ENCODE results near the gene ZNF138.
"Not testable (repeated sequence)": the region's sequence is repeated elsewhere in the genome, so short reads cannot be mapped to it uniquely, and the experiment has no call there.

ZNF138 gene

DNA sequence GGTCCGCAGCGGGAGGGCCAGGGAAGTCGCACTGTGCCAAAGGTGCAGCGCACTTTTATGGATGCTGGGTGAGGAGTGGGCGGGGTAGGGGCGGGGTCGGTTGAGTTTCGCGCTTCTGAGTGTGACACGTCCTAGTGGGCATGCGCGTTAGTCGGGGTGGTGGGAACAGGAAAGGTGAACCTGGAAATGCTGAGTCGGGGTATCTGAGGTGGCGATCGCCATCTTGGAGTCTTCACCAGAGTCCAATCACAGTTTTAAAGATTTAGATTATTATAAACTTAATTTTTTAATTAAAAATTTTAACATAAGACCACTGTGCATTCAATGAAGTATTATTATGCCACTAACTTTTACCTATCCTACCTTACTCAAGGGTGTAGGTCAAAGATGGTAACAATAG is 45.7 kb downstream of the ZNF138 start:
- no peak for DNase-seq

- DNase-seq: no peak
These were observed 55.2 kb downstream of the ZNF138 start for GRCh38 chr7:64849250-64849923.

GRCh38 chr7:64849924-64850499 is 55.8 kb downstream of the ZNF138 start:
- DNase-seq: no peak

DNA sequence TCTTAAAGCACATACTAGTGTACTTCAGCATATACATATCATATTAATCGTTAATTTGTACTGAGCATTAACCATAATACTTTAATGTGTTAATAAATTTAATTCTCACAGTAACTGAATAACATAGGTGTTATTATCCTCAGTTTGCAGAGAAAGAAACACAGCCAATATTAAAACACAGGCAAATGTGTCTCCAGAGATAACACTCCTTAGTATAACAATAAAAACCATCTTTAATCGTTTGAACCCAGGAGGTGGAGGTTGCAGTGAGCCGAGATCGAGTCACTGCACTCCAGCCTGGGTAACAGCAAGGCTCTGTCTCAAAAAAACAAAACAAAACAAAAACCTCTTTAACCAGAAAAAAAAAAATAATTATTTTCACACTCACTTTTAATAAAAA is 59.5 kb downstream of the ZNF138 start:
- no peak for DNase-seq

- DNase-seq: no peak
These were observed 60.7 kb downstream of the ZNF138 start for GRCh38 chr7:64854969-64855368.

GRCh38 chr7:64863021-64863420 is 68.8 kb downstream of the ZNF138 start:
- no peak for DNase-seq

DNA sequence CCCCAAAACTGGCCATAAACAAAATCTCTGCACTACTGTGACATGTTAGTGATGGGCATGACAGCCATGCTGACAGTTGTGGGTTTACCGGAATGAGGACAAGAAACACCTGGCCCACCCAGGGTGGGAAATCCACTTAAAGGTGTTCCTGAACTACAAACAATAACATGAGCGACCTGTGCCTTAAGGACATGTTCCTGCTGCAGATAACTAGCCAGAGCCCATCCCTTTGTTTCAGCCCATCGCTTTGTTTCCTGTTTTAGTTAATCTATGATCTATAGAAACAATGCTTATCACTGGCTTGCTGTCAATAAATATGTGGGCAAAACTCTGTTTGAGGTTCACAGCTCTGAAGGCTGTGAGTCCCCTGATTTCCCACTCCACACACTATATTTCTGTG is 69.3 kb downstream of the ZNF138 start:
- DNase-seq: not testable (repeated sequence)

- DNase-seq: no peak
These were observed 69.7 kb downstream of the ZNF138 start for GRCh38 chr7:64863969-64864368.

GRCh38 chr7:64867863-64868440 is 73.7 kb downstream of the ZNF138 start:
- no peak for DNase-seq

DNA sequence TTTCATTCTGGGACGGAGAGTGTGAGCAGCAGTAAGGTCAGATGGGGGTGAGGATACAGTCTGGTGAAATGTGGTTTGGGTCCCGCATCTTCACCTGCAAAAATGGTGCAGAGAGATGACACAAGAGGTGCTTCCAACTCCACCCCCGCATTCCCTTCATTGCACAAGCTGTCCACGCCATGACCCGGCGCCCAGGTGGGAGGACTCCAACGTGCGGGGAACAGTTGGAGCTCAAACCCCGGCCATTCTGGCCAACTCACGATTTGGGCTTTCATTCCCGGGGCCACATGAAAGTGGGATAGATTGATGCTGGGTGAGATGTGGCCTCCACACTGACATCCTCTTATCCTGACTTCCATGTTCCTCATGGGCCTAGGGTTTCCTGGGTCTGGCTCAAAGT is 74.3 kb downstream of the ZNF138 start:
- no peak for DNase-seq

DNA sequence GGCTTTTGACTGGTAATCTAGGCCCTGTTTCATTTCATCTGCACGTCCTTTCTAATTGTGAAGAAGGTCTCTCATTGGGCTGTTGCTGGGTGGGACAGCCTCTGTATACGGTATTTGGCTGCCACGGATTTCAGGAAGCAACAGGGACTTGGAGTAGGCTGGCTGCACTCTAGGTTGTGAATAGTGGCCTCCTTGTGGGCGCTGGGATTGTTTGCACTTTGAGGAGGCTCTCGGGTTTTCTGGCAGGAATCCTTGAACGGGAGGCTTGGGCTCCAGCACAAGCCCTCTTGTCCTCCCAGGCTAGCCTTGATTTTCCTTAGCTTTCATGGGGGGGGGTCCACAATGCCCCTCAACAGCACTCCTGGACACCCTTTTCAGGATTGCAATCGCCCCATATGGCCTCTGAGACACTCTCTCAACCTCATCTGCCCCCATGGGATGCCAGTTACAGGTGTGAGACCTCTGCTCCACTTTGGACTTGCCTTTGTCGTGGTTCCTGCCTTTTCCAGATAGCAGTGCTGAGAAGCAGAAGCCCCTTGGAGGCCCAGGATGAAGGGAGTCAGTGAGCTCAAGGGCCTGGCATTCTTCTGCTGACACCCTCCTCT is 75.0 kb downstream of the ZNF138 start:
- no peak for DNase-seq

DNA sequence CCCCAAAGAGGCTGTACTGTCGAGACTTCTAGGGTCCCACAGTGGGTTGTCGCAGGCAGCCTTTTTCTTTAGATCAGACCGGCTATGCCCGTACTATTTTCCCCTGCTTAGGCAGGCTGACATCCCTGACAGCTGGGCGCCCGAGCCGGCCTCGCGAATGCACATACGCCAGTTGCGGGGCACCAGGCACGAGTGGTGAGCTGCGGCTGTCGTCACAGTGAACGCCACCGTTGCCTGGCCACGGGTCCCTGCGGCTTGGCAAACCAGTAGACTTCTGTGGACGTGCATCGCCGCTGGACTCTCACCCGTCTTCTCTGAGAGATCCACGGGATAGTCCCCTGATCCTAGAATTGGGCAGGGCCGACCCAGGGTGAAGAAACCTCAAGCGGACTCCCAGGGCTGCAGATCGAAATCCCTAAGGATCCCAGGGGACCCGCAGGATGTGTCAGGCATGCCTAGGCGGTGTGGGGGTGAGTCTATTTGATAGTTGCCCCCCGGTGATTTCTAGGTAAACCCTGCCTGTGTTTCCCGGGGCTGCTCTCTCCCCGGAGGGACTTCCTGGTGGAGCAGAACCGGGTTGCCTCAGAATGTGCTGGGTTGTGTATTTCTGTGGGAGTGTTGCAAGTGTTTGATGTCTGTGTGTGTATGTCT is 75.8 kb downstream of the ZNF138 start:
- DNase-seq: no peak

DNA sequence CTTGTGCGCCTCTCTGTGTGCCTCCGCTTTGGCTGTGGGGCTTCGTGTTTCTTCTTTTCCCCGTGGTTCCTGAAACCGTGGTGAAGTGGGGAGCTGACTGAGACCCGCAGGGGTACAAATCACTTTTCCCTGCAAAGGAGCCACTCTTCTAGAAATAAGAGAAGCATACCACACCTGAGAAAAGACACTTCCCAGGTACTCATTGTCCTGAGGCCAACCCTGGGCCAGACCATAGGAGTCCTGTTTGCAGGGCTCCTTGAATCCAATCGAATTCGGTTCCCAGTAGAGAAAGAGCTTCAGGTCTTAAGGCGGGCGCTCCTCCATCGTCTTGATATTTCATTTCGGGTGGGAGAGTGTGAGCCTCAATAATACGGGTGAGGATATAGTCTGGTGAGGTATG is 76.4 kb downstream of the ZNF138 start:
- no peak for DNase-seq

- DNase-seq: no peak
These were observed 77.5 kb downstream of the ZNF138 start for GRCh38 chr7:64871761-64872160.

GRCh38 chr7:64872351-64873154 is 78.3 kb downstream of the ZNF138 start:
- DNase-seq: no peak

DNA sequence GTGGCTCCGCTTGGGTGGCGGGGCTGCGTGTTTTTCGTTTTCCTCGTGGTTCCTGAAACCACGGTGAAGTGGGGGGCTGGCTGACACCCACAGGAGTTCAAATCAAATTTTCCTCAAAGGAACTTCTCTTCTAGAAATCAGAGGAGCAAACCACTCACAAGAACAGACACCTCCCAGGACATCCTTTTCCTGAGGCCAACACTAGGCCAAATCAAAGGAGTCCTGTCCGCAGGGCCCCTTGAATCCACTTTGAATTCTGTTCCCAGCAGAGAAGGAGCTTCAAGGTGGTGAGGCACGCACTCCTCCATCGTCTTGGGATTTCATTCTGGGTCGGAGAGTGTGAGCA is 78.9 kb downstream of the ZNF138 start:
- no peak for DNase-seq

DNA sequence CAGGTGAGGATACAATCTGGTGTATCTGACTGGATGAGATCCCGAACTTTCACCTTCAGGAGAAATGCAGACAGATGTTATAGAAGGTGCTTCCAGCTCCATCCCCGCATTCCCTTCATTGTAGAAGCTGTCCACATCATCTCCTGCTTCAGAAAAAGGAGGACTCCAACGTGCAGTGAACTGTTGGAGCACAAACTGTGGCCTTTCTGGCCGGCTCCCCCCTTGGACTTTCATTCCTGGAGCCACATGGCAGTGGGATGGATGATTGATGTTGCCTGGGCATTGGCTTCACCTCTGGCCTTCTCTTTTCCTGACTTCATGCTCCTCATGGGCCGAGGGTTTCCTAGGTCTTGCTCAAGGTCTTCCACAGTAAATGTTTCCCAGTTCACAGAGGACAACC is 79.3 kb downstream of the ZNF138 start:
- no peak for DNase-seq

DNA sequence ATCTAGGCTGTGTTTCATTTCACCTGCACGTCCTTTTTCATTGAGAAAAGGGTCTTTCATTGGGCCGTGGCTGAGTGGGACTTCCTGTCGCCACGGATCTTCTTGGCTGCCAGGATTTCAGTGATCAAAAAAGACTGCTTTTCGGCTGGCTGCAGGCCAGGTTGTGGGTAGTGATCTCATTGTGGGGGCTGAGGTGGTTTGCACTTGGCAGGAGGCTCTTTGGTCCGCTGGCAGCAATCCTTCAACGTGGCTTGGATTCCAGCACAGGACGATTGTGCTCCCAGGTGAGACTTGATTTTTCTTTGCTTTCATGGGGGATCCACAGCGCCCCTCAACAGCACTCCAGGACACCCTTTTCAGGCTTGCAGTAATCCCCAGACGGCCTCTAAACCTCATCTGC is 79.9 kb downstream of the ZNF138 start:
- DNase-seq: no peak

- no peak for DNase-seq
These were observed 80.5 kb downstream of the ZNF138 start for GRCh38 chr7:64874562-64875250.

GRCh38 chr7:64875258-64875657 is 81.0 kb downstream of the ZNF138 start:
- DNase-seq: no peak

DNA sequence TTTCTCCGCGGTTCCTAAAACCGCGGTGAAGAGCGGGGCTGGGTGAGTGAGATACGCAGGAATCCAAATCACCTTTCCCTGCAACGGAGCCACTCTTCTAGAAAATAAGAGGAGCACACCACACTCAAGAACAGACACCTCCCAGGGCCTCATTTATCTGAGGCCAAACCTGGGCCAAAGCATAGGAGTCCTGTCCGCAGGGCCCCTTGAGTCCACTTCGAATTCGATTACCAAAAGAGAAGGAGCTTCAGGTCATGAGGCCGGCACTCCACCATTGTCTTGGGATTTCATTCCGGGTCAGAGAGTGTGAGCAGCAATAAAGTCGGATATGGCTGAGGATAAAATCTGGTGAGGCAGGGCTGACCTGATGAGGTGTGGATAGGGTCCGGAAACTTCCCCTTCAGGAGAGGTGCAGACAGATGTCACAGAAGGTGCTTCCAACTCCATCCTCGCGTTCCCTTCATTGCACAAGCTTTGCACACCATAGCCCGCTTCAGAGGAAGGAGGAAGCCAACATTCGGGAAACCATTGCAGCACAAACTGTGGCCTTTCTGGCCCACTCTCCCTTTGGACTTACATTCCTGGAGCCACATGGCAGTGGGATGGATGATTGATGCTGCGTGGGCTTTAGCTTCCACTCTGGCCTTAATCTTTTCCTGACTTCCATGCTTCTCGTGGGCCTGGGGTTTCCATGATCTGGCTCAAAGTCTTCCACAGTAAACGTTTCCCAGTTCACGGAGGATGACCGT is 81.6 kb downstream of the ZNF138 start:
- DNase-seq: no peak

Measured in CD4-positive, alpha-beta T cell treated with Interleukin-15 for 1 hour (primary cell).